GM23248 (cell line): Measurements from ENCODE around the gene ANKS6.

Experiments
- EZH2 ChIP-seq: fragments of 200-600 bp; sonication (generic); IDR thresholded peaks from 2 replicates; pipeline ENCODE4 v1.6.1; 2018; ENCODE audit warnings: antibody characterized with exemption, mild to moderate bottlenecking; ENCODE audit not compliant: insufficient read depth, poor library complexity, severe bottlenecking
- EZH2phosphoT487 ChIP-seq: fragments of 200-600 bp; sonication (generic); IDR thresholded peaks from 2 replicates; pipeline ENCODE4 v1.6.1; 2018; ENCODE audit warnings: antibody characterized with exemption, moderate library complexity, mild to moderate bottlenecking, low read depth; ENCODE audit not compliant: insufficient read depth

- TF ChIP-seq EZH2 (no peak), EZH2phosphoT487 (no peak)
Observed at GRCh38 chr9:98836206-98836605, 39.9 kb upstream of the ANKS6 start.
